ENCODE data around the gene ISOC1.

ISOC1 gene

GRCh38 chr5:129096382-129096991, 1.9 kb downstream of the ISOC1 start:
- no peak for DNase-seq

- no peak for DNase-seq
Observed at GRCh38 chr5:129097498-129098296, 3.1 kb downstream of the ISOC1 start.

- DNase-seq = no peak
Observed at GRCh38 chr5:129098488-129099183, 4.1 kb downstream of the ISOC1 start.

- DNase-seq = no peak
Observed at GRCh38 chr5:129099184-129099569, 4.6 kb downstream of the ISOC1 start.

GRCh38 chr5:129101794-129102193, 7.2 kb downstream of the ISOC1 start:
- DNase-seq = no peak

- DNase-seq = no peak
Observed at GRCh38 chr5:129103397-129103796, 8.8 kb downstream of the ISOC1 start.

GRCh38 chr5:129104915-129105455, 10.4 kb downstream of the ISOC1 start:
- no peak for DNase-seq

GRCh38 chr5:129107637-129108036, 13.1 kb downstream of the ISOC1 start:
- no peak for DNase-seq

GRCh38 chr5:129110742-129111141, 16.2 kb downstream of the ISOC1 start:
- no peak for DNase-seq

GRCh38 chr5:129111351-129111750, 16.8 kb downstream of the ISOC1 start:
- no peak for DNase-seq

- DNase-seq = no peak
Observed at GRCh38 chr5:129112295-129112694, 17.7 kb downstream of the ISOC1 start.

- DNase-seq = no peak
Observed at GRCh38 chr5:129113867-129114266, 19.3 kb downstream of the ISOC1 start.

- no peak for DNase-seq
Observed at GRCh38 chr5:129114539-129115193, 20.1 kb downstream of the ISOC1 start.

GRCh38 chr5:129115680-129116079, 21.1 kb downstream of the ISOC1 start:
- DNase-seq = no peak

GRCh38 chr5:129116797-129117196, 22.2 kb downstream of the ISOC1 start:
- DNase-seq = no peak

GRCh38 chr5:129118405-129118804, 23.9 kb downstream of the ISOC1 start:
- DNase-seq = no peak

- DNase-seq = no peak
Observed at GRCh38 chr5:129118826-129119225, 24.3 kb downstream of the ISOC1 start.

GRCh38 chr5:129120158-129120581, 25.6 kb downstream of the ISOC1 start:
- no peak for DNase-seq

GRCh38 chr5:129122560-129122959, 28.0 kb downstream of the ISOC1 start:
- no peak for DNase-seq

- no peak for DNase-seq
Observed at GRCh38 chr5:129124608-129125007, 30.1 kb downstream of the ISOC1 start.

GRCh38 chr5:129125819-129126218, 31.3 kb downstream of the ISOC1 start:
- DNase-seq = no peak

GRCh38 chr5:129133553-129133952, 39.0 kb downstream of the ISOC1 start:
- DNase-seq = no peak

GRCh38 chr5:129135633-129136032, 41.1 kb downstream of the ISOC1 start:
- no peak for DNase-seq

Measured in kidney glomerular epithelial cell (primary cell).